AG04449 (cell line): ENCODE results near the gene PYM1.
A peak's percentile ranks its signal among the peaks of the same experiment; 100 is the strongest.

Source experiments
- CTCF ChIA-PET: fragments of 350-600 bp; formaldehyde crosslinking; extraction: SDS; loops from one replicate; lab custom pipeline; 2021; ENCODE audit warnings: antibody characterized with exemption; lab: Yijun Ruan, JAX
- POLR2A ChIA-PET: fragments of 400-600, 350-600 bp; formaldehyde crosslinking; extraction: SDS; loops from one replicate; lab custom pipeline; 2020; ENCODE audit warnings: antibody characterized with exemption, inconsistent platforms; lab: Yijun Ruan, JAX
- DNase-seq: peaks from one replicate; pipeline ENCODE4 v3.0.0-alpha.2; 2010; ENCODE audit warnings: low read depth, low spot score
- H3K4me3 ChIP-seq: 2 replicates; pipeline ENCODE4 v1.5.1; 2011; ENCODE audit warnings: low read depth, mild to moderate bottlenecking, control low read depth, low read length
- CTCF ChIP-seq: IDR thresholded peaks from one replicate; pipeline ENCODE4 v1.5.1; 2011; ENCODE audit warnings: mild to moderate bottlenecking, moderate library complexity, low read length, control low read depth, inconsistent platforms; ENCODE audit not compliant: insufficient read depth; ENCODE audit errors: missing control alignments

PYM1 gene

GRCh38 chr12:55942577-55943136 lies 15.0 kb upstream of the PYM1 start:
- ChIA-PET POLR2A (no interaction called here), CTCF (interaction anchor here (1.1 to 11.1 kb wide), 7 partner anchors 9 to 203 kb away, joined by 3 to 206 read pairs (median 9); partner anchors contain the start of genes GDF11, PYM1 and SARNP)
- no peak for TF ChIP-seq CTCF
- no peak overlapping the region for H3K4me3 ChIP-seq
- DNase-seq = no peak

GRCh38 chr12:55942055-55942454 lies 14.4 kb upstream of the PYM1 start:
- DNase-seq = no peak
- POLR2A ChIA-PET = no interaction called here
- no peak for TF ChIP-seq CTCF
- H3K4me3 ChIP-seq = no peak overlapping the region
- CTCF ChIA-PET = interaction anchor here (1.1 to 11.1 kb wide), 7 partner anchors 9 to 203 kb away, joined by 3 to 206 read pairs (median 9); partner anchors contain the start of genes GDF11, PYM1 and SARNP

GRCh38 chr12:55940065-55940732 lies 12.5 kb upstream of the PYM1 start:
- ChIA-PET POLR2A (interaction anchor here (1.0 to 2.0 kb wide), 3 partner anchors 8 to 122 kb away, joined by 3 to 9 read pairs (median 7); partner anchors contain the start of genes DNAJC14, ORMDL2 and SARNP), CTCF (interaction anchor here (0.6 to 11.1 kb wide), 42 partner anchors 9 to 284 kb away, joined by 3 to 206 read pairs (median 4); partner anchors contain the start of genes DGKA, DNAJC14, GDF11 and MMP19)
- DNase-seq = no peak
- H3K4me3 ChIP-seq = no peak overlapping the region
- TF ChIP-seq CTCF = peak; percentile 93

GRCh38 chr12:55938826-55939501 lies 11.3 kb upstream of the PYM1 start:
- TF ChIP-seq CTCF = no peak
- no peak overlapping the region for H3K4me3 ChIP-seq
- no peak for DNase-seq
- ChIA-PET POLR2A (interaction anchor here (0.7 to 2.0 kb wide), 3 partner anchors 9 to 121 kb away, joined by 3 to 9 read pairs (median 7); partner anchors contain the start of genes DNAJC14, ORMDL2 and SARNP), CTCF (interaction anchor here (0.6 to 11.1 kb wide), 27 partner anchors 8 to 200 kb away, joined by 3 to 206 read pairs (median 6); partner anchors contain the start of genes DGKA, DNAJC14, GDF11 and MMP19)

GRCh38 chr12:55937981-55938380 lies 10.3 kb upstream of the PYM1 start:
- ChIA-PET POLR2A (no interaction called here), CTCF (interaction anchor here (1.0 to 11.1 kb wide), 9 partner anchors 7 to 199 kb away, joined by 3 to 206 read pairs (median 34); partner anchors contain the start of genes DGKA, GDF11, MMP19 and ORMDL2)
- H3K4me3 ChIP-seq = no peak overlapping the region
- TF ChIP-seq CTCF = no peak
- no peak for DNase-seq
